ENCODE data around the gene GOPC.

GOPC gene

DNA sequence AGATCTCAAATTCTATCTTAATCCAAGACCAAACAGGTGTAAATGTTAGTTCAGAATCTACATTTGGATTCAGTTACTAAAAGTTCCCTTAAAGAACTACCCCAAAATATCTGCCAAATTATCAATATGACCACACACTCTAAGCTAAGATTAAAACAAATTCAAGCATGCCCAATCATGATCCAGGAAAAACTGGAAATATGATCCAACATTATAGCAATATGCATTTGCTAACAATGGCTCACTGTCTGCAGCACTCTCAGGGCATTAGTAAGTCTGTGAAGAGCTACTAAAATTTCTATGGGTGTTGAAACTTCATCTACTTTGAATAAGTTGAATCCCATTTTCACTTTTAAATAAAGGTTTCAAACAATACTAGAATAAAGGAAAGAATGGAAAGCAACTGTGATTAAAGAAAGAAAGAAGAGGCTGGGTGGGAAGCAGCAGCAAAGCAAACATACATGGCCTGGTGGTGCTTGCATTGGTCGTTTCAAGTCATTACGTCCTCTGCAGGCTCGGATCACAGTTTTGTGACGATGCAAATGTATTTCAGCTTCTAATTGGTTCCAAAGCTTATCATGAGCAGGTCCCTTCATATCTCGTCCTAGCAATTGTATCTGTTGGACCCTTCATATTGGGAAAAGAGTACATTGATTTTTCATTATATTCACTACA is 29.2 kb downstream of the GOPC start:
- TF ChIP-seq, protein P1, sequence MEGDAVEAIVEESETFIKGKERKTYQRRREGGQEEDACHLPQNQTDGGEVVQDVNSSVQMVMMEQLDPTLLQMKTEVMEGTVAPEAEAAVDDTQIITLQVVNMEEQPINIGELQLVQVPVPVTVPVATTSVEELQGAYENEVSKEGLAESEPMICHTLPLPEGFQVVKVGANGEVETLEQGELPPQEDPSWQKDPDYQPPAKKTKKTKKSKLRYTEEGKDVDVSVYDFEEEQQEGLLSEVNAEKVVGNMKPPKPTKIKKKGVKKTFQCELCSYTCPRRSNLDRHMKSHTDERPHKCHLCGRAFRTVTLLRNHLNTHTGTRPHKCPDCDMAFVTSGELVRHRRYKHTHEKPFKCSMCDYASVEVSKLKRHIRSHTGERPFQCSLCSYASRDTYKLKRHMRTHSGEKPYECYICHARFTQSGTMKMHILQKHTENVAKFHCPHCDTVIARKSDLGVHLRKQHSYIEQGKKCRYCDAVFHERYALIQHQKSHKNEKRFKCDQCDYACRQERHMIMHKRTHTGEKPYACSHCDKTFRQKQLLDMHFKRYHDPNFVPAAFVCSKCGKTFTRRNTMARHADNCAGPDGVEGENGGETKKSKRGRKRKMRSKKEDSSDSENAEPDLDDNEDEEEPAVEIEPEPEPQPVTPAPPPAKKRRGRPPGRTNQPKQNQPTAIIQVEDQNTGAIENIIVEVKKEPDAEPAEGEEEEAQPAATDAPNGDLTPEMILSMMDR (IDR thresholded peaks at IDR 0.05; ENCODE audit: control insufficient read depth, extremely low read depth, insufficient read depth), result no peak

GRCh38 chr6:117568831-117569410 is 33.4 kb downstream of the GOPC start:
- H3K4me3 ChIP-seq (ENCODE audit: low read depth, low read length), result no peak overlapping the region
- DNase-seq (ENCODE audit: low read depth), result no peak

More for the DNA sequence above, 29.2 kb downstream of the GOPC start:
- H3K4me3 ChIP-seq (ENCODE audit: low read depth, low read length), result no peak overlapping the region
- DNase-seq (ENCODE audit: low read depth), result no peak

GRCh38 chr6:117568247-117568646 is 34.1 kb downstream of the GOPC start:
- no peak overlapping the region for H3K4me3 ChIP-seq (ENCODE audit: low read depth, low read length)
- TF ChIP-seq, protein P1 (IDR thresholded peaks at IDR 0.05; ENCODE audit: control insufficient read depth, extremely low read depth, insufficient read depth), result no peak
- DNase-seq (ENCODE audit: low read depth), result no peak

More at GRCh38 chr6:117568831-117569410, 33.4 kb downstream of the GOPC start:
- TF ChIP-seq, protein P1 (IDR thresholded peaks at IDR 0.05; ENCODE audit: control insufficient read depth, extremely low read depth, insufficient read depth), result no peak

DNA sequence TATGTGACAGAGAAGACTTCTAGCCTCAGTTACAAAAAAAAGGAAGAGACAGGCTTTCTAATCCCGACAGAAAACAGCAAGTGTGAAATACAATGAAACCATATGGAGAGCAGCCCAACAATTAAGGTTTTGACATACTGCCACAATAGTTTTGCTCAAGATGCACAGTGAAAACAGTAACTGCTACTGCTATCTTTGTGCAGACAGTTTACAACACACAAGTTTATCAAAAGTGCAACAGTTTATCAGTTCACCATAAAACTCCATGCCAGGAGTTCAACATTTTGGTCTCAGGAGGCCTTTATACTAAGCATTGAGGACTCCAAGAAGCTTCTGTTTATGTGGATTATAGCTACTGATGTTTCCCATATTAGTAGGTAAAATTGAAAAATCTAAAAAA is 37.6 kb downstream of the GOPC start:
- TF ChIP-seq, protein P1 (IDR thresholded peaks at IDR 0.05; ENCODE audit: control insufficient read depth, extremely low read depth, insufficient read depth), result no peak
- DNase-seq (ENCODE audit: low read depth), result no peak
- no peak overlapping the region for H3K4me3 ChIP-seq (ENCODE audit: low read depth, low read length)

DNA sequence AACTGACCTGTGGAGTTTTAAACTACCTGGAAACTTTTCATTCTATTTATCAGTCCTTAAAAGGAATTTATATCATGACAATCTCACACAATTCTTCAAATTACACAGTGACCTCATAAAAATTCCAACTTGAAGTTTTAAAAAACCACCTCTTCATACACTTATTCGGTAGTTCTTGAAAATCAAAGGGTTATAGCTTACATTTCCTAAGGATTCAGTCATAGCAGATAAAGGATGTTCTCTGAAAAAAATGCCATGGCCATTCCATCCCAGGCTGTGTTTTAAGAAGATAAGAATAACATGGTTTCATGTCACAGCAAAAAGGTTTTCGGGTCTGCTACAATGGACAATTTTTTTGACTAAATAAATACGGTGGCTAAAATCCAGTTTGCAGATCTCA is 41.2 kb downstream of the GOPC start:
- H3K4me3 ChIP-seq (ENCODE audit: low read depth, low read length), result no peak overlapping the region
- no peak for DNase-seq (ENCODE audit: low read depth)
- TF ChIP-seq, protein P1 (IDR thresholded peaks at IDR 0.05; ENCODE audit: control insufficient read depth, extremely low read depth, insufficient read depth), result no peak

DNA sequence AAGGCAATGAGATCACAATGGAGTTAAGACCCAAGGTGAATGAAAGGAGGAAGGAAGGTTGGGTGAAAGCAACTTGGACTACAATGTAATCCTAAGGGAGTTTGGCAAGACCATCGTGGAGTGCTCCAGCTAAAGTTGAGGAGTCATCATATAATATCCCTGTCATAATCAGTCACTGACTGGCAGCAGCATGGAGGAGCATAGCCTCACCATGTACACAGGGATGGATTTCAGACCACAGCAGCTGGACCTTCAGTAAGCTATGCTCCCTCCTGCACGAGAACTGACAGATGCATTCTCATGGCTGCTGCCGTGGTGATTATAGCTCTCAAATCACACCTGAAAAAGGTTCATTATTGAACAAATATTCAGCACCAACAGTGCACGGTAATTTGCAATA is 43.0 kb downstream of the GOPC start:
- TF ChIP-seq, protein P1 (IDR thresholded peaks at IDR 0.05; ENCODE audit: control insufficient read depth, extremely low read depth, insufficient read depth), result no peak
- H3K4me3 ChIP-seq (ENCODE audit: low read depth, low read length), result no peak overlapping the region
- no peak for DNase-seq (ENCODE audit: low read depth)

- TF ChIP-seq, protein P1 (IDR thresholded peaks at IDR 0.05; ENCODE audit: control insufficient read depth, extremely low read depth, insufficient read depth), result no peak
- no peak for DNase-seq (ENCODE audit: low read depth)
- no peak overlapping the region for H3K4me3 ChIP-seq (ENCODE audit: low read depth, low read length)
Measured at GRCh38 chr6:117558818-117559217, 43.5 kb downstream of the GOPC start.
